ENCODE data around the gene NME8.

NME8 gene

DNA sequence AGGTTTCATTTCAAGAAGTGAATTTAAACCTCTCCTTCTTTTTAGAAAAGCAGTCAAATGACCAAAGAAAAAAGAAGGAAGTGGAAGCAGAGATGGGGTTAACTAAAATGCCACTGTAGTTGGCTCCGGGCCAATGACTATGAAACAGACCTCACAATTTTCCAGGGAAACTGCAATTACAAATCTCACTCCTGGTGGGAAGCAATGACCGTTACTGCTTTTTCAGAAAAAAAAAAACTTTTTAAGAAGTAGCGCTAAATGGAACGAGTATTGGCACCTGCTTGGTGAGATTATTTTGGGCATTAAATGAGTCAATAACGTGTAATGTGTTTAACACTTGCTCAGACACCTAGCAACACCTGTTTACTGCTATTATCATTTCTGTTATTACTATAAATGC is 67.0 kb downstream of the NME8 start:
- no peak for DNase-seq (ENCODE audit: low read depth)
- TF ChIP-seq, protein P1, sequence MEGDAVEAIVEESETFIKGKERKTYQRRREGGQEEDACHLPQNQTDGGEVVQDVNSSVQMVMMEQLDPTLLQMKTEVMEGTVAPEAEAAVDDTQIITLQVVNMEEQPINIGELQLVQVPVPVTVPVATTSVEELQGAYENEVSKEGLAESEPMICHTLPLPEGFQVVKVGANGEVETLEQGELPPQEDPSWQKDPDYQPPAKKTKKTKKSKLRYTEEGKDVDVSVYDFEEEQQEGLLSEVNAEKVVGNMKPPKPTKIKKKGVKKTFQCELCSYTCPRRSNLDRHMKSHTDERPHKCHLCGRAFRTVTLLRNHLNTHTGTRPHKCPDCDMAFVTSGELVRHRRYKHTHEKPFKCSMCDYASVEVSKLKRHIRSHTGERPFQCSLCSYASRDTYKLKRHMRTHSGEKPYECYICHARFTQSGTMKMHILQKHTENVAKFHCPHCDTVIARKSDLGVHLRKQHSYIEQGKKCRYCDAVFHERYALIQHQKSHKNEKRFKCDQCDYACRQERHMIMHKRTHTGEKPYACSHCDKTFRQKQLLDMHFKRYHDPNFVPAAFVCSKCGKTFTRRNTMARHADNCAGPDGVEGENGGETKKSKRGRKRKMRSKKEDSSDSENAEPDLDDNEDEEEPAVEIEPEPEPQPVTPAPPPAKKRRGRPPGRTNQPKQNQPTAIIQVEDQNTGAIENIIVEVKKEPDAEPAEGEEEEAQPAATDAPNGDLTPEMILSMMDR (IDR thresholded peaks at IDR 0.05; ENCODE audit: low read length, missing control alignments), result no peak
- H3K4me3 ChIP-seq (replicated peaks; ENCODE audit: low read depth, low read length), result no peak overlapping the region

DNA sequence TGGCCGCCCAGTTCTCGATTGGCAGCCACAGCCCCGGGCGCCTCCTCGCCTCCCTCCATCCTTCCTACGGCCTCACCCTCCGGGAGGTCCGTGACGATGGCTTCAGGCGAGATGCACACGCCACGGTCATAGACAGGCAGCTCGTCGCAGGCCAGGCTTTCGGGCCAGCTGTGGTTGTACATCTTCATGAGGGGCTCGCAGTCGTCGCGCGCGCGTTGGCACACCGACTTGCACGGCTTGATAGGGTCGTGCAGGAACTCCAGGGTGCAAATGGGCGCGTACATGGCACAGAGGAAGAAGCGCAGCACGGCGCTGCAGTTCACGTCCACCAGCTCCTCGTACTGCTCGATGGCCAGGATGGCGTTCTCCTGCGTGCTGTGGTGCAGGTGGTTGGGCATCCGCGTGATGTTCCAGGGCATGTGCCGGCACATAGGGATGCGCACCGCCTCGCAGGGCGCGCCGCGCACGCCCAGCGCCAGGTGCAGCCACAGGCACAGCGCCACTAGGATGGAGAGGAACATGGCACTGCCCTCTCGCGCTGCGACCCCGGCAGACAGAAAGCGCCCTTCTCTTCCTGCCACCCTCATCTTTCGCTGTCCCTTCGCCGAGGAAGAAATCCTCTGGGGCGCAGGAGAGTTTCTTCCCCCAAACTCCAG is 67.7 kb downstream of the NME8 start:
- TF ChIP-seq, protein P1 (IDR thresholded peaks at IDR 0.05; ENCODE audit: low read length, missing control alignments), result no peak
- peak overlapping the region; percentile 48 for H3K4me3 ChIP-seq (replicated peaks; ENCODE audit: low read depth, low read length)
- no peak for DNase-seq (ENCODE audit: low read depth)

DNA sequence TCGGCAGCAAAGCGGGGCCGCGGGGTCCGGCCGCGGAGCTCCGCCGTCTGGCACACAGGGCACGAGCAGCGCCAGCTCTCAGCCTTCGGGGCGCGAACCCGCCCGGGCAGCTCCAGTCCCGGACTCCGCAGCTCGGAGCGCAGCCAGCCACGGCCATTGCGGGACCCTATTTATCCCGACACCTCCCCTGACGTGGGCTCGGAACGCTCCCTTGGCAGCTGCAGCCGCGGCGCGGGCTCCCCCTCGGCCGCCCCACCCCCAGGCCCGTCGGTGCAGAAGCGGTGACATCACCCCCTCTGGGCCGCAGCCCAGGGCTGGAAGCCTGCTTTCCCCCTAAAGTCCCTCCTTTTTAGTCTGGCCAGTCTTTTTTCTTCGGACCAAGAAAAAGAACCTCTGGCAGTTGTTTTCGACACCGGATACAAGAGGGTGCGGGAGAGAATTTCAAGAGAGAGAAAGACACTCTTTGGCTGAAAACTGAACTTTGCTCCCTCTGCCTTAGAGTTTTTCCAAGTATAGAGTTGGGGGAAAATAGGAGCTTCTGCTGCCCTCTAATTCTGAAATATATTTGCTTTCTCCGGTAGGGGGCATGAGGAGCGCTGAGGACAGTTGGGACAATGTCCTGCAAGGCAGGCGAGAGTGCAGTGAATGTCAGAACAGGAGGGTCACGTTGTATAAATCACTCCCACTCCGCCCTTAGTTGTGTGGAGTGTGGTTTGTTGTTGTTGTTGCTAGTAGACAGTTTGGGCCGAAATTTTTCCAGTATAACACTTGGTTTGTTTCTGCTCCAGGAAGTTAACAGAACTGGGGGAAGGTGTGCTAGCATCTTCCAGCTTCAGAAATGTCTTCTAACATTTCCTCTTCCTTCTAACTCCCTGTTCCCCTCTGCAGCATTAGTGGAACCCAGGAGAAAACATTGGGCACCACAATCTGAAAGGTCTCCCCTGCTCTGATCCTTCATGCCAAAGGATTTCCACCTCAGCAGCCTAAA is 68.6 kb downstream of the NME8 start, which contains the start of gene SFRP4:
Gene SFRP4 (minus strand): TSS at position 145 of the 988 bp plus-strand sequence. CDS start 280 bp downstream, outside the sequence.
- peak; percentile 68 for DNase-seq (ENCODE audit: low read depth)
- TF ChIP-seq, protein P1 (IDR thresholded peaks at IDR 0.05; ENCODE audit: low read length, missing control alignments), result peak; percentile 76
- peak within 1 kb of the TSS; percentile 48 for H3K4me3 ChIP-seq (replicated peaks; ENCODE audit: low read depth, low read length)

DNA sequence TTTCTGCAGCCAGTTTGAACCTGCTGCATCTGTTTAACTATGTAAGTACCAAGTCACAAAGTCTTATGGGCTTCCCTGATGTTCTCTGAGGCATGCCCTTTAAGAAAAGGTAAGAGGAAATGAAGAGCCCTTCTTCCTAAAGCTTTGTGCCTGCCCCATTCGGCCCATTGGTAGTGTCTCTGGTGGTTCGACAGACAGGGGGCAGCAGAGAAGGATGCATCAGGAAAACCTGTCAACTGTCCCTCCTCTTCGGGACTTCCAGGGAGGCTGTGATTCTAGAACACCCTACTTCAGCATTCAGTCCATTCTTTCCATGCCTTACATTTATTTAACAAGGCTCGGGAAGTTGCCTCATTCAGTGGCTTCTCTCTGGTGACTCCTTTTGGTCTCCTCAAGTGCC is 70.1 kb downstream of the NME8 start:
- H3K4me3 ChIP-seq (replicated peaks; ENCODE audit: low read depth, low read length), result no peak overlapping the region
- DNase-seq (ENCODE audit: low read depth), result no peak
- TF ChIP-seq, protein P1 (IDR thresholded peaks at IDR 0.05; ENCODE audit: low read length, missing control alignments), result no peak

DNA sequence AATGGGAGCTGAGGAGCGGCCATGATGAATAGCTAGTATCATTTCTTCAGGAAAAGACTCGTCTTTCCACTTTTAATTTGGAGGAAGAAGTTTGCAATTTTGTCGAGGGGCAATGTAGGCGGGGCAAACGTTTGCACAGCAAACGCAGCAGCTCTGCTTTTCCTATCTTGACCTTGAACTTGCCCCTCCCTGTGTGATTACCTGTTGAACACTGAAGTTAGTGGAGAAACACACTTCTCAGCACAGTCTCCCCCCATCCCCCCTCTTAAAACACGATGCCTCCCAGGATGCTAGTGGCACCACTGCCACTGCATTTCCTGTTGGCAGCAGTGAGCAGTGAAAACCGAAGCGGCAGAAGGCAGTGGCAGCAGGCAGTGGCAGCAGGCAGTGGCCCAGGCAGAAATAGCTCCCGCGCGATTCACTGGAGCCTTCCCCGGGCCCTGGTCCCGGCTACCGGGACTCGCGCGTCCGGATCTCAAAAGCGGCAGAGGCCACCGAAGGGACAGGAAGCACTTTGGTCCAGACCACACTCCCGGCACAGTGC is 72.0 kb downstream of the NME8 start, which contains the start of gene EPDR1:
Gene EPDR1 (plus strand): TSS at position 336 of the 544 bp plus-strand sequence. CDS start 300 bp downstream, outside the sequence.
- TF ChIP-seq, protein P1 (IDR thresholded peaks at IDR 0.05; ENCODE audit: low read length, missing control alignments), result peak; percentile 6
- no peak for DNase-seq (ENCODE audit: low read depth)
- H3K4me3 ChIP-seq (replicated peaks; ENCODE audit: low read depth, low read length), result peak within 1 kb of the TSS; percentile 58

DNA sequence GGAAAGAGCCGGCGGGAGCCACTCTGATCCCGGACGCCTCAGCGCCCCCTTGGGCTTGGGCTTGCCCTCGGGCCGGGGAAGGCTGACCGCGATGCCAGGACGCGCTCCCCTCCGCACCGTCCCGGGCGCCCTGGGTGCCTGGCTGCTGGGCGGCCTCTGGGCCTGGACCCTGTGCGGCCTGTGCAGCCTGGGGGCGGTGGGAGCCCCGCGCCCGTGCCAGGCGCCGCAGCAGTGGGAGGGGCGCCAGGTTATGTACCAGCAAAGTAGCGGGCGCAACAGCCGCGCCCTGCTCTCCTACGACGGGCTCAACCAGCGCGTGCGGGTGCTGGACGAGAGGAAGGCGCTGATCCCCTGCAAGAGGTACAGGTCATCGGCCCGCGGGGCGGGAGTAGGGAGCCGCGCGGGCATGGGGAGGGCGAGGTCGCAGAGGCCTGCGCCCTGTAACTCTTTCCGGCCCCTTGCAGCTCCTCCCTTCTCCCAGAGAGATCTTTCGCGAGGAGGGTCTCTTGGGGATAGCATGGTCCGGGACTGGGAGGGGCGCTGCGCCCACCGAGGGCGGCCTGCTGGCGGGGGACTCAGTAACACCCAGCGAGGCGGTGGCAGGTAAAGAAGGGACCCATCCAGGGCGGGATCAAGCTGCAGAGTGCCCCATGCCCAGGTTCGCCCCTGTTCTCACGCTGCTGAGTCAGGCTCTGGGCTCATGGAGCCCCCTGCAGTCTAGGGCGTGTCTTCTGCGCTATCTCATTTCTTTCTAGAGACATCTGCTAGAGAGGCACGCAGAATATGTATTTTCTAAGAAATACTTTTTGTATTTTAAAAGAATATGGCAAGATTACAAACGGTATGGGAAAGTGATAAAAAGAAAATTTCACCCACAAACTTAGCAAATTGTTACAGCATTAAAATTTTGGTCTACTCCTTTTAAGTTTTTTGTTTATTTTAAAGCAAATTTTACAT is 72.7 kb downstream of the NME8 start:
- peak overlapping the region; percentile 58 for H3K4me3 ChIP-seq (replicated peaks; ENCODE audit: low read depth, low read length)
- TF ChIP-seq, protein P1 (IDR thresholded peaks at IDR 0.05; ENCODE audit: low read length, missing control alignments), result no peak
- DNase-seq (ENCODE audit: low read depth), result no peak

Data from fibroblast of pulmonary artery (primary cell).